PFSK-1 (cell line): ENCODE data around the gene BCKDHA.

Experiments used
- FOXP2 ChIP-seq: optimal IDR thresholded peaks from 2 replicates; pipeline ENCODE3; 2011; ENCODE audit warnings: borderline replicate concordance, control low read depth, inconsistent platforms; ENCODE audit not compliant: insufficient read depth; ENCODE audit errors: extremely low read length, extremely low read depth
- POLR2AphosphoS5 ChIP-seq: IDR thresholded peaks from 2 replicates; pipeline ENCODE4 v1.6.1; 2012; ENCODE audit warnings: low read depth, mild to moderate bottlenecking, control low read depth, low read length, moderate library complexity
- TAF1 ChIP-seq: IDR thresholded peaks from 2 replicates; pipeline ENCODE4 v1.6.1; 2012; ENCODE audit warnings: low read length, control low read depth, borderline replicate concordance; ENCODE audit not compliant: insufficient read depth
- TF ChIP-seq, protein P1 (sequence below), 2 experiments: IDR thresholded peaks; 2 replicates each; pipeline versions ENCODE4 v1.6.1 to v1.8.0; 2011 to 2012; ENCODE audit warnings: low read depth in 2 of 2, low read length in 2 of 2, control low read depth in 1 of 2, inconsistent platforms in 1 of 2, mild to moderate bottlenecking in 1 of 2, moderate library complexity in 1 of 2; ENCODE audit not compliant: insufficient read depth in 1 of 2

DNA sequence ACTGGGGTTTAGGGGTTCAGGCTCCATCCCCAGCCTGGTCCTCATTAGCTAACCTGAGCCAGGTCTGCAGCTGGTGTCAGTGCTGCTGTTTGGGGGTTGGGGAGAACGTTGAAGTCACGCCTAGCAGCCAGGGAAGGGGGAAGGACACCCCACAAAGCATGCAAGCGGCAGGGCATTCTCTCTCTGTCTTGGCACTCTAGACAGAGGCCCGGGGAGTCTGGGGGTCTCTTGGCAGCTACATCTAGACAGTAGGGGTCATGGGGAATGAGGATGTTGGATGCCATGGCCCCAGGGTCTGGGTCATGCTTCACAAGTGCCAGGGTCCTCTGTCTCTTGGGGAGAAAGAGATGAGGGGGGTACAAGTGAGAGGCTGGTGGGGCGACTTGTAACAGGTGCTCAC is 48.0 kb downstream of the BCKDHA start:
- TF ChIP-seq POLR2AphosphoS5 (no peak), FOXP2 (no peak), TAF1 (no peak)
- TF ChIP-seq, protein P1, sequence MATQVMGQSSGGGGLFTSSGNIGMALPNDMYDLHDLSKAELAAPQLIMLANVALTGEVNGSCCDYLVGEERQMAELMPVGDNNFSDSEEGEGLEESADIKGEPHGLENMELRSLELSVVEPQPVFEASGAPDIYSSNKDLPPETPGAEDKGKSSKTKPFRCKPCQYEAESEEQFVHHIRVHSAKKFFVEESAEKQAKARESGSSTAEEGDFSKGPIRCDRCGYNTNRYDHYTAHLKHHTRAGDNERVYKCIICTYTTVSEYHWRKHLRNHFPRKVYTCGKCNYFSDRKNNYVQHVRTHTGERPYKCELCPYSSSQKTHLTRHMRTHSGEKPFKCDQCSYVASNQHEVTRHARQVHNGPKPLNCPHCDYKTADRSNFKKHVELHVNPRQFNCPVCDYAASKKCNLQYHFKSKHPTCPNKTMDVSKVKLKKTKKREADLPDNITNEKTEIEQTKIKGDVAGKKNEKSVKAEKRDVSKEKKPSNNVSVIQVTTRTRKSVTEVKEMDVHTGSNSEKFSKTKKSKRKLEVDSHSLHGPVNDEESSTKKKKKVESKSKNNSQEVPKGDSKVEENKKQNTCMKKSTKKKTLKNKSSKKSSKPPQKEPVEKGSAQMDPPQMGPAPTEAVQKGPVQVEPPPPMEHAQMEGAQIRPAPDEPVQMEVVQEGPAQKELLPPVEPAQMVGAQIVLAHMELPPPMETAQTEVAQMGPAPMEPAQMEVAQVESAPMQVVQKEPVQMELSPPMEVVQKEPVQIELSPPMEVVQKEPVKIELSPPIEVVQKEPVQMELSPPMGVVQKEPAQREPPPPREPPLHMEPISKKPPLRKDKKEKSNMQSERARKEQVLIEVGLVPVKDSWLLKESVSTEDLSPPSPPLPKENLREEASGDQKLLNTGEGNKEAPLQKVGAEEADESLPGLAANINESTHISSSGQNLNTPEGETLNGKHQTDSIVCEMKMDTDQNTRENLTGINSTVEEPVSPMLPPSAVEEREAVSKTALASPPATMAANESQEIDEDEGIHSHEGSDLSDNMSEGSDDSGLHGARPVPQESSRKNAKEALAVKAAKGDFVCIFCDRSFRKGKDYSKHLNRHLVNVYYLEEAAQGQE (IDR thresholded peaks at IDR 0.05; ENCODE audit: insufficient read depth in 1 of 2, low read depth in 2 of 2, low read length in 2 of 2) = no peak
